ENCODE results near the gene WDFY1. TPM values are rescaled to one million over a fixed set of nuclear protein-coding genes. Genes with fewer than 3 reads are reported as not detected.

WDFY1 gene
- total RNA-seq, 1 experiment from 2014 or later, result 44.7 TPM

GRCh38 chr2:223922308-223922707 lies 22.8 kb downstream of the WDFY1 start:
- Histone ChIP-seq H4K20me1 (ENCODE audit: insufficient read depth) (0 out of 2 replicates have a peak, but pooled peaks cover 4% of the 10 kb centered on the region), H3K27me3 (ENCODE audit: insufficient read depth, low read length) (no peaks in the 10 kb centered on the region), H3K4me2 (ENCODE audit: low read length) (no peak overlapping the region), H2AFZ (ENCODE audit: low read depth, low read length, poor library complexity, severe bottlenecking) (no peak overlapping the region), H3K4me3 (replicated peaks in 1 of 2; ENCODE audit: low read depth in 1 of 2, low read length in 2 of 2) (no peak overlapping the region), H3K9me3 (ENCODE audit: control insufficient read depth in 1 of 2, insufficient read depth in 1 of 2, low read depth in 1 of 2, low read length in 2 of 2) (peaks cover 0 to 2% of the 10 kb centered on the region in 2 experiments; a peak in 1 of 4 replicates), H3K9me2 (ENCODE audit: insufficient read depth) (no peaks in the 10 kb centered on the region), H3K79me2 (ENCODE audit: insufficient read depth, low read length) (peaks cover 49% of the 10 kb centered on the region), H3K4me1 (ENCODE audit: control insufficient read depth in 1 of 2, insufficient read depth in 2 of 2, low read length in 2 of 2) (no peaks in the 10 kb centered on the region), H3K27ac (ENCODE audit: low read depth, low read length) (no peak overlapping the region), H3K9ac (ENCODE audit: low read length) (no peak overlapping the region), H3K36me3 (ENCODE audit: control insufficient read depth in 1 of 2, insufficient read depth in 2 of 2, low read length in 2 of 2) (0 out of 4 replicates have a peak, but pooled peaks cover 0 to under 1% of the 10 kb centered on the region in 2 experiments)
- RAD21 ChIA-PET (ENCODE audit: low non-redundant PET in 1 of 2, low total read pairs in 2 of 2, uncharacterized antibody in 2 of 2, unreplicated experiment in 2 of 2), result no interaction called here
- BruUV-seq (replicated peaks), result no TSS peak
- DNase-seq (ENCODE audit: low read depth, low spot score) (no peak), ATAC-seq (no peak)
- intact Hi-C loops (cut with micrococcal nuclease), result no loop called here
- TF ChIP-seq SIN3A (IDR thresholded peaks at IDR 0.05; ENCODE audit: low read depth), result no peak
- TF ChIP-seq, protein P1, sequence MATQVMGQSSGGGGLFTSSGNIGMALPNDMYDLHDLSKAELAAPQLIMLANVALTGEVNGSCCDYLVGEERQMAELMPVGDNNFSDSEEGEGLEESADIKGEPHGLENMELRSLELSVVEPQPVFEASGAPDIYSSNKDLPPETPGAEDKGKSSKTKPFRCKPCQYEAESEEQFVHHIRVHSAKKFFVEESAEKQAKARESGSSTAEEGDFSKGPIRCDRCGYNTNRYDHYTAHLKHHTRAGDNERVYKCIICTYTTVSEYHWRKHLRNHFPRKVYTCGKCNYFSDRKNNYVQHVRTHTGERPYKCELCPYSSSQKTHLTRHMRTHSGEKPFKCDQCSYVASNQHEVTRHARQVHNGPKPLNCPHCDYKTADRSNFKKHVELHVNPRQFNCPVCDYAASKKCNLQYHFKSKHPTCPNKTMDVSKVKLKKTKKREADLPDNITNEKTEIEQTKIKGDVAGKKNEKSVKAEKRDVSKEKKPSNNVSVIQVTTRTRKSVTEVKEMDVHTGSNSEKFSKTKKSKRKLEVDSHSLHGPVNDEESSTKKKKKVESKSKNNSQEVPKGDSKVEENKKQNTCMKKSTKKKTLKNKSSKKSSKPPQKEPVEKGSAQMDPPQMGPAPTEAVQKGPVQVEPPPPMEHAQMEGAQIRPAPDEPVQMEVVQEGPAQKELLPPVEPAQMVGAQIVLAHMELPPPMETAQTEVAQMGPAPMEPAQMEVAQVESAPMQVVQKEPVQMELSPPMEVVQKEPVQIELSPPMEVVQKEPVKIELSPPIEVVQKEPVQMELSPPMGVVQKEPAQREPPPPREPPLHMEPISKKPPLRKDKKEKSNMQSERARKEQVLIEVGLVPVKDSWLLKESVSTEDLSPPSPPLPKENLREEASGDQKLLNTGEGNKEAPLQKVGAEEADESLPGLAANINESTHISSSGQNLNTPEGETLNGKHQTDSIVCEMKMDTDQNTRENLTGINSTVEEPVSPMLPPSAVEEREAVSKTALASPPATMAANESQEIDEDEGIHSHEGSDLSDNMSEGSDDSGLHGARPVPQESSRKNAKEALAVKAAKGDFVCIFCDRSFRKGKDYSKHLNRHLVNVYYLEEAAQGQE (IDR thresholded peaks at IDR 0.05; ENCODE audit: low read depth), result no peak
- TF ChIP-seq EZH2phosphoT487 (IDR thresholded peaks at IDR 0.05; ENCODE audit: borderline replicate concordance), result no peak
- no peak for TF ChIP-seq RAD21 (IDR thresholded peaks at IDR 0.05; ENCODE audit: low read depth)
- TF ChIP-seq EZH2 (IDR thresholded peaks at IDR 0.05), result no peak
- no peak for TF ChIP-seq YY1 (IDR thresholded peaks at IDR 0.05; ENCODE audit: extremely low read depth, insufficient replicate concordance, low read depth, low read length)
- no peak for TF ChIP-seq ZFX (IDR thresholded peaks at IDR 0.05)
- TF ChIP-seq SP1 (IDR thresholded peaks at IDR 0.05; ENCODE audit: low read depth), result no peak
- no peak for TF ChIP-seq CBX3 (IDR thresholded peaks at IDR 0.05; ENCODE audit: low read depth)
- no peak for TF ChIP-seq POLR2AphosphoS5 (IDR thresholded peaks at IDR 0.05; ENCODE audit: low read depth, low read length)
- no peak for TF ChIP-seq ELF1 (IDR thresholded peaks at IDR 0.05; ENCODE audit: borderline replicate concordance, low read depth)
- POLR2A ChIA-PET, result no interaction called here
- CTCF ChIA-PET, result no interaction called here

Measured in HCT116 (cell line).